GM23338 (cell line): ENCODE data around the gene GCH1.

Experiments used
- CREB1 ChIP-seq: fragments of 250-450 bp; sonication (Bioruptor Pico); IDR thresholded peaks from 2 replicates; pipeline ENCODE4 v1.5.0; 2020; ENCODE audit warnings: low read depth, mild to moderate bottlenecking, moderate library complexity
- EZH2 ChIP-seq: fragments of 200-600 bp; sonication (generic); IDR thresholded peaks from one replicate; pipeline ENCODE4 v1.8.0; 2017; ENCODE audit warnings: antibody characterized with exemption, mild to moderate bottlenecking, low read depth; ENCODE audit not compliant: unreplicated experiment
- EZH2phosphoT487 ChIP-seq: fragments of 200-600 bp; sonication (generic); IDR thresholded peaks from one replicate; pipeline ENCODE4 v1.8.1; 2018; ENCODE audit warnings: antibody characterized with exemption; ENCODE audit not compliant: unreplicated experiment
- JUNB ChIP-seq: IDR thresholded peaks from one replicate; pipeline ENCODE4 v1.6.1; 2016; ENCODE audit warnings: antibody characterized with exemption; ENCODE audit not compliant: unreplicated experiment
- POLR2AphosphoS5 ChIP-seq: IDR thresholded peaks from 2 replicates; pipeline ENCODE4 v1.6.1; 2016; ENCODE audit warnings: antibody characterized with exemption, low read depth
- ZNF114 ChIP-seq: fragments of 250-450 bp; sonication (Bioruptor Pico); IDR thresholded peaks from 2 replicates; pipeline ENCODE4 v1.5.0; 2020; ENCODE audit warnings: mild to moderate bottlenecking, moderate library complexity
- ZNF331 ChIP-seq: fragments of 250-450 bp; sonication (Bioruptor Pico); IDR thresholded peaks from 2 replicates; pipeline ENCODE4 v1.5.0; 2020; ENCODE audit warnings: low read depth, mild to moderate bottlenecking, moderate library complexity
- TF ChIP-seq, protein P1 (sequence below), 2 experiments: fragments of 200-600 bp in 1 of 2; sonication (generic) in 1 of 2; conservative IDR thresholded peaks; 2 replicates each; pipeline versions ENCODE4 v1.5.1 to v1.6.1; 2016 to 2017; ENCODE audit warnings: antibody characterized with exemption in 2 of 2, low read depth in 2 of 2, mild to moderate bottlenecking in 2 of 2, moderate library complexity in 1 of 2
- TF ChIP-seq, protein P2 (sequence below): IDR thresholded peaks from one replicate; pipeline ENCODE4 v1.6.1; 2018; ENCODE audit warnings: antibody characterized with exemption; ENCODE audit not compliant: unreplicated experiment
- TF ChIP-seq, protein P3 (sequence below): fragments of 250-450 bp; sonication (Bioruptor Pico); IDR thresholded peaks from 2 replicates; pipeline ENCODE4 v1.5.0; 2020; ENCODE audit warnings: mild to moderate bottlenecking, moderate library complexity

DNA sequence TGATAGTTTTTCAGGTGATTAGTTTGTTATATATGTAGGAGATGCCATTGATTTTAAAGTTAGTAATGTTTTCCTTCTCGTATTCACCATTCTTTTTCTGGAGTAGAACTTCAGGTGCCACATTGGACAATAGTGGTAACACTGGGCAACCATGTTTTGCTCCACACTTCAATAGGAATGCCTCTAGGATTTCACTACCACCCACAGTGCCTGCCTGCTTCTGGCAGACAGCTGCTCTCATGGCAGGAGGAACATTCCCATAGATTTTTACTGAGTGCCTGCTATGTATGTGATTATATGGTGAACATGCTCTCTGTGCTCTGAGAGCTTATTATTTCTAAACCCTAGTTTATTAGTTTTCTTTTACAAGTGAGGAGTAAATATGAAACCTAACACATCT is 53.7 kb downstream of the GCH1 start:
- TF ChIP-seq EZH2, result no peak
- TF ChIP-seq EZH2phosphoT487, result no peak
- TF ChIP-seq, protein P1, sequence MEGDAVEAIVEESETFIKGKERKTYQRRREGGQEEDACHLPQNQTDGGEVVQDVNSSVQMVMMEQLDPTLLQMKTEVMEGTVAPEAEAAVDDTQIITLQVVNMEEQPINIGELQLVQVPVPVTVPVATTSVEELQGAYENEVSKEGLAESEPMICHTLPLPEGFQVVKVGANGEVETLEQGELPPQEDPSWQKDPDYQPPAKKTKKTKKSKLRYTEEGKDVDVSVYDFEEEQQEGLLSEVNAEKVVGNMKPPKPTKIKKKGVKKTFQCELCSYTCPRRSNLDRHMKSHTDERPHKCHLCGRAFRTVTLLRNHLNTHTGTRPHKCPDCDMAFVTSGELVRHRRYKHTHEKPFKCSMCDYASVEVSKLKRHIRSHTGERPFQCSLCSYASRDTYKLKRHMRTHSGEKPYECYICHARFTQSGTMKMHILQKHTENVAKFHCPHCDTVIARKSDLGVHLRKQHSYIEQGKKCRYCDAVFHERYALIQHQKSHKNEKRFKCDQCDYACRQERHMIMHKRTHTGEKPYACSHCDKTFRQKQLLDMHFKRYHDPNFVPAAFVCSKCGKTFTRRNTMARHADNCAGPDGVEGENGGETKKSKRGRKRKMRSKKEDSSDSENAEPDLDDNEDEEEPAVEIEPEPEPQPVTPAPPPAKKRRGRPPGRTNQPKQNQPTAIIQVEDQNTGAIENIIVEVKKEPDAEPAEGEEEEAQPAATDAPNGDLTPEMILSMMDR (conservative IDR thresholded peaks at IDR 0.05; ENCODE audit: low read depth in 2 of 2), result no peak
- TF ChIP-seq, protein P2, sequence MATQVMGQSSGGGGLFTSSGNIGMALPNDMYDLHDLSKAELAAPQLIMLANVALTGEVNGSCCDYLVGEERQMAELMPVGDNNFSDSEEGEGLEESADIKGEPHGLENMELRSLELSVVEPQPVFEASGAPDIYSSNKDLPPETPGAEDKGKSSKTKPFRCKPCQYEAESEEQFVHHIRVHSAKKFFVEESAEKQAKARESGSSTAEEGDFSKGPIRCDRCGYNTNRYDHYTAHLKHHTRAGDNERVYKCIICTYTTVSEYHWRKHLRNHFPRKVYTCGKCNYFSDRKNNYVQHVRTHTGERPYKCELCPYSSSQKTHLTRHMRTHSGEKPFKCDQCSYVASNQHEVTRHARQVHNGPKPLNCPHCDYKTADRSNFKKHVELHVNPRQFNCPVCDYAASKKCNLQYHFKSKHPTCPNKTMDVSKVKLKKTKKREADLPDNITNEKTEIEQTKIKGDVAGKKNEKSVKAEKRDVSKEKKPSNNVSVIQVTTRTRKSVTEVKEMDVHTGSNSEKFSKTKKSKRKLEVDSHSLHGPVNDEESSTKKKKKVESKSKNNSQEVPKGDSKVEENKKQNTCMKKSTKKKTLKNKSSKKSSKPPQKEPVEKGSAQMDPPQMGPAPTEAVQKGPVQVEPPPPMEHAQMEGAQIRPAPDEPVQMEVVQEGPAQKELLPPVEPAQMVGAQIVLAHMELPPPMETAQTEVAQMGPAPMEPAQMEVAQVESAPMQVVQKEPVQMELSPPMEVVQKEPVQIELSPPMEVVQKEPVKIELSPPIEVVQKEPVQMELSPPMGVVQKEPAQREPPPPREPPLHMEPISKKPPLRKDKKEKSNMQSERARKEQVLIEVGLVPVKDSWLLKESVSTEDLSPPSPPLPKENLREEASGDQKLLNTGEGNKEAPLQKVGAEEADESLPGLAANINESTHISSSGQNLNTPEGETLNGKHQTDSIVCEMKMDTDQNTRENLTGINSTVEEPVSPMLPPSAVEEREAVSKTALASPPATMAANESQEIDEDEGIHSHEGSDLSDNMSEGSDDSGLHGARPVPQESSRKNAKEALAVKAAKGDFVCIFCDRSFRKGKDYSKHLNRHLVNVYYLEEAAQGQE, result no peak
- no peak for TF ChIP-seq JUNB
- no peak for TF ChIP-seq POLR2AphosphoS5
- TF ChIP-seq CREB1, result no peak
- TF ChIP-seq, protein P3, sequence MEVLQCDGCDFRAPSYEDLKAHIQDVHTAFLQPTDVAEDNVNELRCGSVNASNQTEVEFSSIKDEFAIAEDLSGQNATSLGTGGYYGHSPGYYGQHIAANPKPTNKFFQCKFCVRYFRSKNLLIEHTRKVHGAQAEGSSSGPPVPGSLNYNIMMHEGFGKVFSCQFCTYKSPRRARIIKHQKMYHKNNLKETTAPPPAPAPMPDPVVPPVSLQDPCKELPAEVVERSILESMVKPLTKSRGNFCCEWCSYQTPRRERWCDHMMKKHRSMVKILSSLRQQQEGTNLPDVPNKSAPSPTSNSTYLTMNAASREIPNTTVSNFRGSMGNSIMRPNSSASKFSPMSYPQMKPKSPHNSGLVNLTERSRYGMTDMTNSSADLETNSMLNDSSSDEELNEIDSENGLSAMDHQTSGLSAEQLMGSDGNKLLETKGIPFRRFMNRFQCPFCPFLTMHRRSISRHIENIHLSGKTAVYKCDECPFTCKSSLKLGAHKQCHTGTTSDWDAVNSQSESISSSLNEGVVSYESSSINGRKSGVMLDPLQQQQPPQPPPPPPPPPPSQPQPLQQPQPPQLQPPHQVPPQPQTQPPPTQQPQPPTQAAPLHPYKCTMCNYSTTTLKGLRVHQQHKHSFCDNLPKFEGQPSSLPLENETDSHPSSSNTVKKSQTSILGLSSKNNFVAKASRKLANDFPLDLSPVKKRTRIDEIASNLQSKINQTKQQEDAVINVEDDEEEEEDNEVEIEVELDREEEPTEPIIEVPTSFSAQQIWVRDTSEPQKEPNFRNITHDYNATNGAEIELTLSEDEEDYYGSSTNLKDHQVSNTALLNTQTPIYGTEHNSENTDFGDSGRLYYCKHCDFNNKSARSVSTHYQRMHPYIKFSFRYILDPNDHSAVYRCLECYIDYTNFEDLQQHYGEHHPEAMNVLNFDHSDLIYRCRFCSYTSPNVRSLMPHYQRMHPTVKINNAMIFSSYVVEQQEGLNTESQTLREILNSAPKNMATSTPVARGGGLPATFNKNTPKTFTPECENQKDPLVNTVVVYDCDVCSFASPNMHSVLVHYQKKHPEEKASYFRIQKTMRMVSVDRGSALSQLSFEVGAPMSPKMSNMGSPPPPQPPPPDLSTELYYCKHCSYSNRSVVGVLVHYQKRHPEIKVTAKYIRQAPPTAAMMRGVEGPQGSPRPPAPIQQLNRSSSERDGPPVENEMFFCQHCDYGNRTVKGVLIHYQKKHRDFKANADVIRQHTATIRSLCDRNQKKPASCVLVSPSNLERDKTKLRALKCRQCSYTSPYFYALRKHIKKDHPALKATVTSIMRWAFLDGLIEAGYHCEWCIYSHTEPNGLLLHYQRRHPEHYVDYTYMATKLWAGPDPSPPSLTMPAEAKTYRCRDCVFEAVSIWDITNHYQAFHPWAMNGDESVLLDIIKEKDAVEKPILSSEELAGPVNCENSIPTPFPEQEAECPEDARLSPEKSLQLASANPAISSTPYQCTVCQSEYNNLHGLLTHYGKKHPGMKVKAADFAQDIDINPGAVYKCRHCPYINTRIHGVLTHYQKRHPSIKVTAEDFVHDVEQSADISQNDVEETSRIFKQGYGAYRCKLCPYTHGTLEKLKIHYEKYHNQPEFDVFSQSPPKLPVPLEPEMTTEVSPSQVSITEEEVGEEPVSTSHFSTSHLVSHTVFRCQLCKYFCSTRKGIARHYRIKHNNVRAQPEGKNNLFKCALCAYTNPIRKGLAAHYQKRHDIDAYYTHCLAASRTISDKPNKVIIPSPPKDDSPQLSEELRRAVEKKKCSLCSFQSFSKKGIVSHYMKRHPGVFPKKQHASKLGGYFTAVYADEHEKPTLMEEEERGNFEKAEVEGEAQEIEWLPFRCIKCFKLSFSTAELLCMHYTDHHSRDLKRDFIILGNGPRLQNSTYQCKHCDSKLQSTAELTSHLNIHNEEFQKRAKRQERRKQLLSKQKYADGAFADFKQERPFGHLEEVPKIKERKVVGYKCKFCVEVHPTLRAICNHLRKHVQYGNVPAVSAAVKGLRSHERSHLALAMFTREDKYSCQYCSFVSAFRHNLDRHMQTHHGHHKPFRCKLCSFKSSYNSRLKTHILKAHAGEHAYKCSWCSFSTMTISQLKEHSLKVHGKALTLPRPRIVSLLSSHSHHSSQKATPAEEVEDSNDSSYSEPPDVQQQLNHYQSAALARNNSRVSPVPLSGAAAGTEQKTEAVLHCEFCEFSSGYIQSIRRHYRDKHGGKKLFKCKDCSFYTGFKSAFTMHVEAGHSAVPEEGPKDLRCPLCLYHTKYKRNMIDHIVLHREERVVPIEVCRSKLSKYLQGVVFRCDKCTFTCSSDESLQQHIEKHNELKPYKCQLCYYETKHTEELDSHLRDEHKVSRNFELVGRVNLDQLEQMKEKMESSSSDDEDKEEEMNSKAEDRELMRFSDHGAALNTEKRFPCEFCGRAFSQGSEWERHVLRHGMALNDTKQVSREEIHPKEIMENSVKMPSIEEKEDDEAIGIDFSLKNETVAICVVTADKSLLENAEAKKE, result no peak
- no peak for TF ChIP-seq ZNF114 (CRISPR knock-in tag)
- TF ChIP-seq ZNF331 (CRISPR knock-in tag), result no peak
